ENCODE measurements around the gene THBS1. TPM values are rescaled to one million over a fixed set of nuclear protein-coding genes. Genes with fewer than 3 reads are reported as not detected.

Gene THBS1
- total RNA-seq (2014; rRNA removed; shearing (Covaris generic); ENCODE audit: low replicate concordance) = 63.4 and 128 TPM in 2 replicates

GRCh38 chr15:39580485-39581241 lies at the start of gene THBS1:
Gene THBS1, plus strand, starts transcription at chr15:39581079. Its CDS starts 779 bp downstream, at chr15:39581858.
- DNase-seq (ENCODE audit: low read depth) = peak; percentile 89
- in situ Hi-C loops (cut with HindIII; ENCODE audit: low pct_unique_long_range_greater_than_20kb, low sequenced_read_pairs) = no loop called here

- no peak for DNase-seq (ENCODE audit: low read depth)
- in situ Hi-C loops (cut with HindIII; ENCODE audit: low pct_unique_long_range_greater_than_20kb, low sequenced_read_pairs) = no loop called here
These were observed 45.9 kb upstream of the THBS1 start for GRCh38 chr15:39534996-39535395.

- in situ Hi-C loops (cut with HindIII; ENCODE audit: low pct_unique_long_range_greater_than_20kb, low sequenced_read_pairs) = no loop called here
- no peak for DNase-seq (ENCODE audit: low read depth)
These were observed 45.4 kb upstream of the THBS1 start for GRCh38 chr15:39535466-39535865.

- in situ Hi-C loops (cut with HindIII; ENCODE audit: low pct_unique_long_range_greater_than_20kb, low sequenced_read_pairs) = no loop called here
These were observed 41.9 kb upstream of the THBS1 start for GRCh38 chr15:39538936-39539335.

GRCh38 chr15:39539466-39539865 lies 41.4 kb upstream of the THBS1 start:
- in situ Hi-C loops (cut with HindIII; ENCODE audit: low pct_unique_long_range_greater_than_20kb, low sequenced_read_pairs) = no loop called here
- no peak for DNase-seq (ENCODE audit: low read depth)

More at GRCh38 chr15:39538936-39539335, 41.9 kb upstream of the THBS1 start:
- no peak for DNase-seq (ENCODE audit: low read depth)

GRCh38 chr15:39539973-39540558 lies 40.8 kb upstream of the THBS1 start:
- in situ Hi-C loops (cut with HindIII; ENCODE audit: low pct_unique_long_range_greater_than_20kb, low sequenced_read_pairs) = no loop called here
- no peak for DNase-seq (ENCODE audit: low read depth)

GRCh38 chr15:39542385-39543065 lies 38.4 kb upstream of the THBS1 start:
- in situ Hi-C loops (cut with HindIII; ENCODE audit: low pct_unique_long_range_greater_than_20kb, low sequenced_read_pairs) = no loop called here
- DNase-seq (ENCODE audit: low read depth) = no peak

- in situ Hi-C loops (cut with HindIII; ENCODE audit: low pct_unique_long_range_greater_than_20kb, low sequenced_read_pairs) = no loop called here
- no peak for DNase-seq (ENCODE audit: low read depth)
These were observed 37.2 kb upstream of the THBS1 start for GRCh38 chr15:39543651-39544050.

GRCh38 chr15:39546842-39547241 lies 34.0 kb upstream of the THBS1 start:
- no peak for DNase-seq (ENCODE audit: low read depth)
- in situ Hi-C loops (cut with HindIII; ENCODE audit: low pct_unique_long_range_greater_than_20kb, low sequenced_read_pairs) = no loop called here

- no peak for DNase-seq (ENCODE audit: low read depth)
- in situ Hi-C loops (cut with HindIII; ENCODE audit: low pct_unique_long_range_greater_than_20kb, low sequenced_read_pairs) = no loop called here
These were observed 32.3 kb upstream of the THBS1 start for GRCh38 chr15:39548561-39548960.

GRCh38 chr15:39549912-39550311 lies 31.0 kb upstream of the THBS1 start:
- DNase-seq (ENCODE audit: low read depth) = no peak

GRCh38 chr15:39551476-39551875 lies 29.4 kb upstream of the THBS1 start:
- no peak for DNase-seq (ENCODE audit: low read depth)
- in situ Hi-C loops (cut with HindIII; ENCODE audit: low pct_unique_long_range_greater_than_20kb, low sequenced_read_pairs) = no loop called here

More at GRCh38 chr15:39549912-39550311, 31.0 kb upstream of the THBS1 start:
- in situ Hi-C loops (cut with HindIII; ENCODE audit: low pct_unique_long_range_greater_than_20kb, low sequenced_read_pairs) = no loop called here

- in situ Hi-C loops (cut with HindIII; ENCODE audit: low pct_unique_long_range_greater_than_20kb, low sequenced_read_pairs) = no loop called here
These were observed 28.3 kb upstream of the THBS1 start for GRCh38 chr15:39552556-39552955.

GRCh38 chr15:39553947-39554693 lies 26.8 kb upstream of the THBS1 start:
- in situ Hi-C loops (cut with HindIII; ENCODE audit: low pct_unique_long_range_greater_than_20kb, low sequenced_read_pairs) = no loop called here
- no peak for DNase-seq (ENCODE audit: low read depth)

More at GRCh38 chr15:39552556-39552955, 28.3 kb upstream of the THBS1 start:
- DNase-seq (ENCODE audit: low read depth) = no peak

- DNase-seq (ENCODE audit: low read depth) = no peak
These were observed 26.0 kb upstream of the THBS1 start for GRCh38 chr15:39554746-39555387.

GRCh38 chr15:39555885-39556284 lies 25.0 kb upstream of the THBS1 start:
- in situ Hi-C loops (cut with HindIII; ENCODE audit: low pct_unique_long_range_greater_than_20kb, low sequenced_read_pairs) = no loop called here

More at GRCh38 chr15:39554746-39555387, 26.0 kb upstream of the THBS1 start:
- in situ Hi-C loops (cut with HindIII; ENCODE audit: low pct_unique_long_range_greater_than_20kb, low sequenced_read_pairs) = no loop called here

GRCh38 chr15:39556461-39556860 lies 24.4 kb upstream of the THBS1 start:
- in situ Hi-C loops (cut with HindIII; ENCODE audit: low pct_unique_long_range_greater_than_20kb, low sequenced_read_pairs) = no loop called here
- DNase-seq (ENCODE audit: low read depth) = no peak

More at GRCh38 chr15:39555885-39556284, 25.0 kb upstream of the THBS1 start:
- DNase-seq (ENCODE audit: low read depth) = no peak

GRCh38 chr15:39558421-39558820 lies 22.5 kb upstream of the THBS1 start:
- DNase-seq (ENCODE audit: low read depth) = no peak
- in situ Hi-C loops (cut with HindIII; ENCODE audit: low pct_unique_long_range_greater_than_20kb, low sequenced_read_pairs) = no loop called here

Data from Caki2 (cell line).